Trophoblast cell (in vitro differentiated cells and primary cell): ENCODE results near the gene ZNF462.

Experiments used
- DNase-seq, 2 donors: peaks; one replicate each; pipeline ENCODE4 v3.0.0-alpha.2; 2016
- H2AFZ ChIP-seq: 2 replicates; pipeline ENCODE4 v1.6.1; 2013; ENCODE audit warnings: low read length, moderate library complexity, mild to moderate bottlenecking; ENCODE audit not compliant: insufficient read depth, poor library complexity
- H2AK5ac ChIP-seq: 2 replicates; pipeline ENCODE4 v1.6.1; 2013; ENCODE audit warnings: mild to moderate bottlenecking, low read length
- H2BK120ac ChIP-seq: 2 replicates; pipeline ENCODE4 v1.6.1; 2013; ENCODE audit warnings: low read length, mild to moderate bottlenecking, moderate library complexity; ENCODE audit not compliant: insufficient read depth, poor library complexity
- H2BK12ac ChIP-seq: 2 replicates; pipeline ENCODE4 v1.6.1; 2013; ENCODE audit warnings: mild to moderate bottlenecking, low read length, moderate library complexity
- H2BK5ac ChIP-seq: 2 replicates; pipeline ENCODE4 v1.6.1; 2013; ENCODE audit warnings: low read length, low read depth, moderate library complexity, mild to moderate bottlenecking; ENCODE audit not compliant: poor library complexity
- H3K14ac ChIP-seq: 2 replicates; pipeline ENCODE4 v1.6.1; 2013; ENCODE audit warnings: mild to moderate bottlenecking, low read length
- H3K18ac ChIP-seq: 2 replicates; pipeline ENCODE4 v1.6.1; 2013; ENCODE audit warnings: mild to moderate bottlenecking, low read length
- H3K23ac ChIP-seq: 2 replicates; pipeline ENCODE4 v1.6.1; 2013; ENCODE audit warnings: low read length
- H3K27ac ChIP-seq: 2 replicates; pipeline ENCODE4 v1.5.1; 2013; ENCODE audit warnings: low read depth, mild to moderate bottlenecking, inconsistent platforms, low read length, moderate library complexity
- H3K27me3 ChIP-seq: 2 replicates; pipeline ENCODE4 v1.6.1; 2013; ENCODE audit warnings: inconsistent platforms, mild to moderate bottlenecking, low read length, moderate library complexity; ENCODE audit not compliant: insufficient read depth
- H3K36me3 ChIP-seq, 2 experiments: 1 replicate in 1 of 2; 2 replicates in 1 of 2; pipeline ENCODE4 v1.6.1; 2013; ENCODE audit warnings: low read length in 2 of 2, mild to moderate bottlenecking in 2 of 2, moderate library complexity in 1 of 2; ENCODE audit not compliant: insufficient read depth in 2 of 2, control insufficient read depth in 1 of 2
- H3K4ac ChIP-seq: 2 replicates; pipeline ENCODE4 v1.6.1; 2013; ENCODE audit warnings: low read depth, mild to moderate bottlenecking, low read length, moderate library complexity
- H3K4me1 ChIP-seq, 2 experiments: 1 replicate in 1 of 2; 2 replicates in 1 of 2; pipeline ENCODE4 v1.6.1; 2013; ENCODE audit warnings: low read length in 2 of 2, mild to moderate bottlenecking in 2 of 2, moderate library complexity in 1 of 2; ENCODE audit not compliant: insufficient read depth in 2 of 2, control insufficient read depth in 1 of 2
- H3K4me2 ChIP-seq: 2 replicates; pipeline ENCODE4 v1.6.1; 2013; ENCODE audit warnings: inconsistent platforms, mild to moderate bottlenecking, low read length, moderate library complexity
- H3K4me3 ChIP-seq: 2 replicates; pipeline ENCODE4 v1.5.1; 2013; ENCODE audit warnings: mild to moderate bottlenecking, low read depth, low read length, inconsistent platforms
- H3K79me1 ChIP-seq: one replicate; pipeline ENCODE4 v1.6.1; 2013; ENCODE audit warnings: low read length
- H3K79me2 ChIP-seq: 2 replicates; pipeline ENCODE4 v1.6.1; 2013; ENCODE audit warnings: low read length, mild to moderate bottlenecking; ENCODE audit not compliant: control insufficient read depth, insufficient read depth, poor library complexity
- H3K9ac ChIP-seq: 2 replicates; pipeline ENCODE4 v1.6.1; 2013; ENCODE audit warnings: mild to moderate bottlenecking, low read length
- H3K9me3 ChIP-seq: 2 replicates; pipeline ENCODE4 v1.6.1; 2013; ENCODE audit warnings: low read depth, mild to moderate bottlenecking, control low read depth, inconsistent platforms, low read length; ENCODE audit not compliant: insufficient read depth
- H4K12ac ChIP-seq: 2 replicates; pipeline ENCODE4 v1.6.1; 2013; ENCODE audit warnings: low read depth, mild to moderate bottlenecking, low read length, moderate library complexity
- H4K8ac ChIP-seq: 2 replicates; pipeline ENCODE4 v1.6.1; 2013; ENCODE audit warnings: low read depth, mild to moderate bottlenecking, low read length, moderate library complexity
- H4K91ac ChIP-seq: one replicate; pipeline ENCODE4 v1.6.1; 2013; ENCODE audit warnings: low read depth, mild to moderate bottlenecking, low read length, moderate library complexity
- WGBS: extraction: QIAGEN DNeasy Blood & Tissue Kit; methylation state at CpG from one replicate; pipeline ENCODE4 v1.1.7; 2013; ENCODE audit warnings: missing lambda C conversion rate; ENCODE audit not compliant: insufficient read length, insufficient coverage; ENCODE audit errors: extremely low coverage; 5-methylcytosine and 5-hydroxymethylcytosine counted together

Gene ZNF462

GRCh38 chr9:106828070-106828469 lies 34.9 kb upstream of the ZNF462 start:
- Histone ChIP-seq H3K14ac (no peak overlapping the region), H3K4ac (no peak overlapping the region), H4K8ac (no peak overlapping the region), H3K4me1 (peaks cover 0 to 5% of the 10 kb centered on the region in 2 experiments), H2BK5ac (no peak overlapping the region), H2BK120ac (no peak overlapping the region), H3K9me3 (no peaks in the 10 kb centered on the region), H3K27ac (no peak overlapping the region), H3K36me3 (no peaks in the 10 kb centered on the region), H2BK12ac (no peak overlapping the region), H2AK5ac (no peak overlapping the region), H3K27me3 (no peaks in the 10 kb centered on the region), H3K4me3 (no peak overlapping the region), H3K79me1 (peaks cover 2% of the 10 kb centered on the region), H3K23ac (no peak overlapping the region), H3K79me2 (no peaks in the 10 kb centered on the region), H3K9ac (no peak overlapping the region), H4K12ac (no peak overlapping the region), H3K18ac (no peak overlapping the region), H4K91ac (no peak overlapping the region), H3K4me2 (no peak overlapping the region), H2AFZ (no peak overlapping the region)
- WGBS, result no CpG with 5 or more reads among the region's 3 CpGs
- no peak for DNase-seq

- H3K4me2 ChIP-seq, result no peak overlapping the region
These were observed 34.0 kb upstream of the ZNF462 start for GRCh38 chr9:106828965-106829364.

GRCh38 chr9:106829666-106830408 lies 33.1 kb upstream of the ZNF462 start:
- no peak overlapping the region for H4K8ac ChIP-seq
- peaks cover 0 to 5% of the 10 kb centered on the region in 2 experiments for H3K4me1 ChIP-seq
- no peak for DNase-seq
- H3K27me3 ChIP-seq, result no peaks in the 10 kb centered on the region
- no peak overlapping the region for H2BK5ac ChIP-seq
- peak overlapping the region; percentile 17 for H2BK120ac ChIP-seq
- no peak overlapping the region for H3K9ac ChIP-seq
- H3K36me3 ChIP-seq, result no peaks in the 10 kb centered on the region
- H3K4ac ChIP-seq, result no peak overlapping the region
- H2AFZ ChIP-seq, result no peak overlapping the region
- H3K4me3 ChIP-seq, result no peak overlapping the region
- no peak overlapping the region for H4K12ac ChIP-seq
- no peak overlapping the region for H3K14ac ChIP-seq
- no peak overlapping the region for H3K27ac ChIP-seq
- H4K91ac ChIP-seq, result no peak overlapping the region
- no CpG with 5 or more reads among the region's 2 CpGs for WGBS
- no peak overlapping the region for H3K4me2 ChIP-seq
- H2BK12ac ChIP-seq, result no peak overlapping the region
- no peak overlapping the region for H2AK5ac ChIP-seq
- peaks cover 2% of the 10 kb centered on the region for H3K79me1 ChIP-seq
- H3K23ac ChIP-seq, result no peak overlapping the region
- no peak overlapping the region for H3K18ac ChIP-seq
- no peaks in the 10 kb centered on the region for H3K9me3 ChIP-seq
- no peaks in the 10 kb centered on the region for H3K79me2 ChIP-seq

More at GRCh38 chr9:106828965-106829364, 34.0 kb upstream of the ZNF462 start:
- H3K14ac ChIP-seq, result no peak overlapping the region
- no peak overlapping the region for H2BK12ac ChIP-seq
- H3K9ac ChIP-seq, result no peak overlapping the region
- no peak overlapping the region for H2AK5ac ChIP-seq
- no peaks in the 10 kb centered on the region for H3K36me3 ChIP-seq
- H3K79me1 ChIP-seq, result peaks cover 2% of the 10 kb centered on the region
- no peak overlapping the region for H2AFZ ChIP-seq
- no peaks in the 10 kb centered on the region for H3K27me3 ChIP-seq
- H3K79me2 ChIP-seq, result no peaks in the 10 kb centered on the region
- no peak overlapping the region for H4K12ac ChIP-seq
- no peak overlapping the region for H3K4me3 ChIP-seq
- no peak overlapping the region for H3K27ac ChIP-seq
- peaks cover 0 to 5% of the 10 kb centered on the region in 2 experiments for H3K4me1 ChIP-seq
- no peak overlapping the region for H3K4ac ChIP-seq
- no peak overlapping the region for H3K18ac ChIP-seq
- H3K9me3 ChIP-seq, result no peaks in the 10 kb centered on the region
- no peak for DNase-seq
- H4K8ac ChIP-seq, result no peak overlapping the region
- no peak overlapping the region for H4K91ac ChIP-seq
- no peak overlapping the region for H2BK5ac ChIP-seq
- H3K23ac ChIP-seq, result no peak overlapping the region
- no peak overlapping the region for H2BK120ac ChIP-seq

GRCh38 chr9:106830527-106831150 lies 32.3 kb upstream of the ZNF462 start:
- H2AK5ac ChIP-seq, result no peak overlapping the region
- H3K9ac ChIP-seq, result no peak overlapping the region
- no peaks in the 10 kb centered on the region for H3K79me2 ChIP-seq
- H2AFZ ChIP-seq, result no peak overlapping the region
- H3K4ac ChIP-seq, result no peak overlapping the region
- H3K27me3 ChIP-seq, result no peaks in the 10 kb centered on the region
- H3K4me2 ChIP-seq, result no peak overlapping the region
- no peak overlapping the region for H3K23ac ChIP-seq
- no peak overlapping the region for H3K14ac ChIP-seq
- H4K12ac ChIP-seq, result no peak overlapping the region
- peaks cover 2% of the 10 kb centered on the region for H3K79me1 ChIP-seq
- no peak overlapping the region for H4K91ac ChIP-seq
- H2BK12ac ChIP-seq, result no peak overlapping the region
- no peak overlapping the region for H3K4me3 ChIP-seq
- peak; percentile 73 to 89 for DNase-seq
- no peak overlapping the region for H2BK5ac ChIP-seq
- H3K36me3 ChIP-seq, result no peaks in the 10 kb centered on the region
- WGBS, result no CpG with 5 or more reads among the region's 4 CpGs
- no peak overlapping the region for H2BK120ac ChIP-seq
- no peak overlapping the region for H3K18ac ChIP-seq
- H3K27ac ChIP-seq, result no peak overlapping the region
- no peak overlapping the region for H4K8ac ChIP-seq
- no peaks in the 10 kb centered on the region for H3K9me3 ChIP-seq
- peaks cover 0 to 5% of the 10 kb centered on the region in 2 experiments for H3K4me1 ChIP-seq
